GM18502 (cell line): ENCODE data around the gene DYNC1I1.

Experiments
- ATAC-seq: cut with Tn5 transposase; IDR thresholded peaks from one replicate; pipeline ENCODE4 v1.9.1; 2021; ENCODE audit warnings: mild to moderate bottlenecking; ENCODE audit not compliant: unreplicated experiment, poor library complexity

The DYNC1I1 gene

GRCh38 chr7:95772298-95772770 is at the start of gene DYNC1I1:
TSS of gene DYNC1I1 (plus strand) at chr7:95772554. CDS start at chr7:95804730, 32,176 bp downstream.
- ATAC-seq, result peak; percentile 94

- ATAC-seq, result peak; percentile 79
These were observed 48.7 kb upstream of the DYNC1I1 start for GRCh38 chr7:95723583-95724180.

- ATAC-seq, result no peak
These were observed 47.1 kb upstream of the DYNC1I1 start for GRCh38 chr7:95725205-95725604.

GRCh38 chr7:95730493-95731280 is 41.7 kb upstream of the DYNC1I1 start:
- no peak for ATAC-seq

- no peak for ATAC-seq
These were observed 35.7 kb upstream of the DYNC1I1 start for GRCh38 chr7:95736635-95737034.

GRCh38 chr7:95737828-95738505 is 34.4 kb upstream of the DYNC1I1 start:
- no peak for ATAC-seq

GRCh38 chr7:95749044-95749443 is 23.3 kb upstream of the DYNC1I1 start:
- ATAC-seq, result no peak

GRCh38 chr7:95749515-95749914 is 22.8 kb upstream of the DYNC1I1 start:
- ATAC-seq, result no peak

GRCh38 chr7:95753440-95753839 is 18.9 kb upstream of the DYNC1I1 start:
- no peak for ATAC-seq

- no peak for ATAC-seq
These were observed 16.9 kb upstream of the DYNC1I1 start for GRCh38 chr7:95755277-95755934.

GRCh38 chr7:95758187-95758586 is 14.2 kb upstream of the DYNC1I1 start:
- no peak for ATAC-seq

GRCh38 chr7:95766086-95766485 is 6.3 kb upstream of the DYNC1I1 start:
- ATAC-seq, result no peak

GRCh38 chr7:95766657-95767056 is 5.7 kb upstream of the DYNC1I1 start:
- ATAC-seq, result no peak

GRCh38 chr7:95772771-95773581 is 622 bp downstream of the DYNC1I1 start:
- ATAC-seq, result no peak

- ATAC-seq, result no peak
These were observed 4.3 kb downstream of the DYNC1I1 start for GRCh38 chr7:95776561-95777185.

- no peak for ATAC-seq
These were observed 4.9 kb downstream of the DYNC1I1 start for GRCh38 chr7:95777269-95777668.

GRCh38 chr7:95780665-95781064 is 8.3 kb downstream of the DYNC1I1 start:
- ATAC-seq, result no peak

GRCh38 chr7:95781961-95782586 is 9.7 kb downstream of the DYNC1I1 start:
- no peak for ATAC-seq

- ATAC-seq, result no peak
These were observed 12.4 kb downstream of the DYNC1I1 start for GRCh38 chr7:95784796-95785195.
